Upper lobe of left lung (tissue), 4 donors: Measurements from ENCODE around the gene PNPLA7.

Experiments used
- POLR2A ChIP-seq, 4 donors: fragments of 450-650 bp; IDR thresholded peaks; one replicate each; pipeline ENCODE4 v1.5.1; 2016 to 2017; ENCODE audit warnings: antibody characterized with exemption in 4 of 4, mild to moderate bottlenecking in 2 of 4
- TF ChIP-seq, protein P1 (sequence below), 6 experiments: fragments of 450-650 bp in 4 of 6; fragments of 200-600 bp in 2 of 6; sonication (generic) in 2 of 6; IDR thresholded peaks; one replicate each; pipeline ENCODE4 v1.5.1; 2016 to 2019; ENCODE audit warnings: antibody characterized with exemption in 6 of 6

DNA sequence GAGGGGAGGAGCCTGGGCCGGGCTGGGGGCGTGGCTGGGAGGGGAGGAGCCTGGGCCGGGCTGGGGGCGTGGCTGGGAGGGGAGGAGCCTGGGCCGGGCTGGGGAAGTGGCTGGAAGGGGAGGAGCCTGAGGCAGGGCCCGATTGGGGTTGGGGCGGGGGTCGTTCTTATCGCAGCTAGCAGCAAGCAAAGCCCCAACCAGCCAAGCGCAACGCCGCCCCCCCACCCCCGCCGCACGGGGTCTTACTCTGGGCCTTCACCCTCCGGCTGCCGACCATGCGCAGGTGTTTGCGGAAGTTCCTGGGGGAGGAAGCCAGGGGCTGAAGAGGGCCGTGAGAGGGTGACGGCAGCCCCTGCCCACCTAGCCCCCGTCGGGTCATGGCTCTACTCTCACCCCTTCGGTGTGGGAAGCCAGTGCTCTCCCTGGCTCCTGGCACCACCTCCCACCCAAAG is 96.0 kb downstream of the PNPLA7 start:
- TF ChIP-seq, protein P1, sequence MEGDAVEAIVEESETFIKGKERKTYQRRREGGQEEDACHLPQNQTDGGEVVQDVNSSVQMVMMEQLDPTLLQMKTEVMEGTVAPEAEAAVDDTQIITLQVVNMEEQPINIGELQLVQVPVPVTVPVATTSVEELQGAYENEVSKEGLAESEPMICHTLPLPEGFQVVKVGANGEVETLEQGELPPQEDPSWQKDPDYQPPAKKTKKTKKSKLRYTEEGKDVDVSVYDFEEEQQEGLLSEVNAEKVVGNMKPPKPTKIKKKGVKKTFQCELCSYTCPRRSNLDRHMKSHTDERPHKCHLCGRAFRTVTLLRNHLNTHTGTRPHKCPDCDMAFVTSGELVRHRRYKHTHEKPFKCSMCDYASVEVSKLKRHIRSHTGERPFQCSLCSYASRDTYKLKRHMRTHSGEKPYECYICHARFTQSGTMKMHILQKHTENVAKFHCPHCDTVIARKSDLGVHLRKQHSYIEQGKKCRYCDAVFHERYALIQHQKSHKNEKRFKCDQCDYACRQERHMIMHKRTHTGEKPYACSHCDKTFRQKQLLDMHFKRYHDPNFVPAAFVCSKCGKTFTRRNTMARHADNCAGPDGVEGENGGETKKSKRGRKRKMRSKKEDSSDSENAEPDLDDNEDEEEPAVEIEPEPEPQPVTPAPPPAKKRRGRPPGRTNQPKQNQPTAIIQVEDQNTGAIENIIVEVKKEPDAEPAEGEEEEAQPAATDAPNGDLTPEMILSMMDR (IDR thresholded peaks at IDR 0.05): no peak
- peak in 2 of 4 donors; percentile 31 to 59 for TF ChIP-seq POLR2A (IDR thresholded peaks at IDR 0.05)
